HG03039 (cell line): ENCODE data around the gene ALDOB.
A peak's percentile ranks its signal among the peaks of the same experiment; 100 is the strongest.

Source experiments
- ATAC-seq: cut with Tn5 transposase; IDR thresholded peaks from one replicate; pipeline ENCODE4 v1.9.1; 2021; ENCODE audit warnings: mild to moderate bottlenecking, moderate library complexity; ENCODE audit not compliant: unreplicated experiment

Gene ALDOB

GRCh38 chr9:101457003-101457402 lies 21.4 kb upstream of the ALDOB start:
- ATAC-seq = no peak

- ATAC-seq = no peak
These were observed 20.2 kb upstream of the ALDOB start for GRCh38 chr9:101455656-101456240.

- ATAC-seq = no peak
These were observed 18.4 kb upstream of the ALDOB start for GRCh38 chr9:101453776-101454570.

GRCh38 chr9:101451498-101451897 lies 15.9 kb upstream of the ALDOB start:
- no peak for ATAC-seq

- ATAC-seq = no peak
These were observed 15.4 kb upstream of the ALDOB start for GRCh38 chr9:101450931-101451330.

- peak; percentile 95 for ATAC-seq
These were observed 13.6 kb upstream of the ALDOB start for GRCh38 chr9:101449071-101449721.

GRCh38 chr9:101448680-101449070 lies 13.1 kb upstream of the ALDOB start:
- no peak for ATAC-seq

GRCh38 chr9:101446732-101447131 lies 11.2 kb upstream of the ALDOB start:
- no peak for ATAC-seq

GRCh38 chr9:101445353-101446029 lies 9.9 kb upstream of the ALDOB start:
- ATAC-seq = no peak

- no peak for ATAC-seq
These were observed 7.8 kb upstream of the ALDOB start for GRCh38 chr9:101443364-101443771.

GRCh38 chr9:101442736-101443135 lies 7.2 kb upstream of the ALDOB start:
- no peak for ATAC-seq

- no peak for ATAC-seq
These were observed 6.7 kb upstream of the ALDOB start for GRCh38 chr9:101442318-101442717.

- ATAC-seq = no peak
These were observed 5.2 kb upstream of the ALDOB start for GRCh38 chr9:101440714-101441230.

GRCh38 chr9:101438523-101438922 lies 2.9 kb upstream of the ALDOB start:
- ATAC-seq = no peak

GRCh38 chr9:101437806-101438232 lies 2.2 kb upstream of the ALDOB start:
- ATAC-seq = no peak

- no peak for ATAC-seq
These were observed 576 bp downstream of the ALDOB start for GRCh38 chr9:101434998-101435397.

GRCh38 chr9:101433229-101433628 lies 2.3 kb downstream of the ALDOB start:
- ATAC-seq = no peak

- ATAC-seq = no peak
These were observed 2.8 kb downstream of the ALDOB start for GRCh38 chr9:101432740-101433139.

GRCh38 chr9:101432171-101432570 lies 3.4 kb downstream of the ALDOB start:
- no peak for ATAC-seq

GRCh38 chr9:101429736-101430135 lies 5.8 kb downstream of the ALDOB start:
- ATAC-seq = no peak

- no peak for ATAC-seq
These were observed 6.7 kb downstream of the ALDOB start for GRCh38 chr9:101428909-101429308.
